ENCODE results near the gene LAMTOR2. TPM values are rescaled to one million over a fixed set of nuclear protein-coding genes. Genes with fewer than 3 reads are reported as not detected.

Gene LAMTOR2
- total RNA-seq, 2 experiments from 2014 or later: 26.1 to 50.3 TPM

DNA sequence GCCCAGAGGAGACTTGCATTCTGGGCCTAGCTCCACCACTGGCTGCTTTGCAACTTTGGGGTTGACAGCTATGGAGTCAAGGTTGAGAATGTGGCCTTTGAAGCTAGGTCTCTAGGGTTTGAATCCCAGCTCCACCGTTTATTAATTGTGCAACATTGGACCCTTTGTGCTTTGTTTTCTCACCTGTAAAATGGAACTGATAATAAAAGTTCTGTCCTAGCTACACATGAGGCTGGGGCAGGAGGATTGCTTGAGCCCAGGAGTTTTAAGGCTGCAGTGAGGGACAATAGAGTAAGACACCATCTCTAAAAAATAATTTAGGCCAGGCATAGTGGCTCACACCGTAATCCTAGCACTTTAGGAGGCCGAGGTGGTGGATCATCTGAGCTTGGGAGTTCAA, 44.7 kb downstream of the LAMTOR2 start:
- Mint-ChIP-seq H3K27ac (peak overlapping the region; percentile 14), H3K4me3 (no peak overlapping the region), H3K36me3 (ENCODE audit: low read depth) (peaks cover 2% of the 10 kb centered on the region), H3K4me1 (peaks cover 77% of the 10 kb centered on the region), H3K27me3 (peaks cover 5% of the 10 kb centered on the region), H3K9me3 (ENCODE audit: low read depth) (no peaks in the 10 kb centered on the region)
- ChIA-PET CTCF (interaction anchor here (0.6 to 29.4 kb wide), 3 partner anchors 8 to 190 kb away, joined by 4 to 929 read pairs (median 4); partner anchors contain the start of gene LMNA), POLR2A (interaction anchor here (0.8 to 7.0 kb wide), 3 partner anchors 10 to 114 kb away, joined by 3 to 103 read pairs (median 17); partner anchors contain the start of gene PMF1)
- ATAC-seq (no peak), DNase-seq (no peak)
- intact Hi-C loops (cut with DNase I, micrococcal nuclease): loop anchor here in 1 of 2 experiments (5.0 kb wide), 1 partner anchor 403 kb away; the partner anchor contains the start of gene MEF2D

- no peak for ATAC-seq
Measured at GRCh38 chr1:156100205-156100995, 45.8 kb downstream of the LAMTOR2 start.

DNA sequence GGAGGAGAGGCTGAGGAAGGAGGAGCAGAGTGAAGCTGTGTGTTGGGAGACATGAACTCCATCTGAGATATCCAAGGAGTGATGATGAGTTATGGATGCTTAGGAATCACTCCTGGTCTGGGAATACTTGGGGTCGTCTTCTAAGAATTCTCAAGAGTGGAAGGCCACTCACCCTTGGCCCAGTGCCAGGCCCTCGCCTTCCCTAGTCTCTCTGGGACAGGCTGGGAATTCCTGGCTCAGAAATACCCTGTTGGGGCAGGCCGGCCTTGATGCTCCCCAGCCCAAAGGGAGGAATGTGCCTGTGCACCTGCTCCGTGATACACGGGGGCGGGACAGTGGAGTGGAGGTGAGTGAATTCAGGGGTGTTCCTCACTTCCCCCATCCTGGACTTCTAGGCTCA, 47.3 kb downstream of the LAMTOR2 start:
- ATAC-seq (no peak), DNase-seq (no peak)
- CTCF ChIA-PET: interaction anchor here (0.7 to 29.4 kb wide), 2 partner anchors 23 to 119 kb away, joined by 3 to 929 read pairs; partner anchors contain the start of gene LMNA
- Mint-ChIP-seq H3K4me1 (peaks cover 82% of the 10 kb centered on the region), H3K9me3 (ENCODE audit: low read depth) (no peaks in the 10 kb centered on the region), H3K4me3 (no peak overlapping the region), H3K27ac (peak overlapping the region; percentile 38), H3K27me3 (peaks cover 5% of the 10 kb centered on the region), H3K36me3 (ENCODE audit: low read depth) (peaks cover 2% of the 10 kb centered on the region)
- POLR2A ChIA-PET: interaction anchor here (1.3 kb wide), 1 partner anchor 14 kb away, joined by 3 read pairs; no protein-coding TSS in a partner anchor
- intact Hi-C loops (cut with DNase I, micrococcal nuclease): no loop called here

More at GRCh38 chr1:156100205-156100995, 45.8 kb downstream of the LAMTOR2 start:
- intact Hi-C loops (cut with DNase I, micrococcal nuclease): no loop called here
- Mint-ChIP-seq H3K9me3 (ENCODE audit: low read depth) (no peaks in the 10 kb centered on the region), H3K27ac (peak overlapping the region; percentile 59), H3K4me3 (no peak overlapping the region), H3K27me3 (peaks cover 5% of the 10 kb centered on the region), H3K4me1 (peaks cover 83% of the 10 kb centered on the region), H3K36me3 (ENCODE audit: low read depth) (peaks cover 2% of the 10 kb centered on the region)
- POLR2A ChIA-PET: interaction anchor here (0.5 to 7.0 kb wide), 2 partner anchors 28 to 115 kb away, joined by 3 to 103 read pairs; no protein-coding TSS in a partner anchor
- DNase-seq: peak; percentile 47
- CTCF ChIA-PET: interaction anchor here (0.6 to 29.4 kb wide), 3 partner anchors 9 to 47 kb away, joined by 3 to 929 read pairs (median 4); partner anchors contain the start of gene LMNA

DNA sequence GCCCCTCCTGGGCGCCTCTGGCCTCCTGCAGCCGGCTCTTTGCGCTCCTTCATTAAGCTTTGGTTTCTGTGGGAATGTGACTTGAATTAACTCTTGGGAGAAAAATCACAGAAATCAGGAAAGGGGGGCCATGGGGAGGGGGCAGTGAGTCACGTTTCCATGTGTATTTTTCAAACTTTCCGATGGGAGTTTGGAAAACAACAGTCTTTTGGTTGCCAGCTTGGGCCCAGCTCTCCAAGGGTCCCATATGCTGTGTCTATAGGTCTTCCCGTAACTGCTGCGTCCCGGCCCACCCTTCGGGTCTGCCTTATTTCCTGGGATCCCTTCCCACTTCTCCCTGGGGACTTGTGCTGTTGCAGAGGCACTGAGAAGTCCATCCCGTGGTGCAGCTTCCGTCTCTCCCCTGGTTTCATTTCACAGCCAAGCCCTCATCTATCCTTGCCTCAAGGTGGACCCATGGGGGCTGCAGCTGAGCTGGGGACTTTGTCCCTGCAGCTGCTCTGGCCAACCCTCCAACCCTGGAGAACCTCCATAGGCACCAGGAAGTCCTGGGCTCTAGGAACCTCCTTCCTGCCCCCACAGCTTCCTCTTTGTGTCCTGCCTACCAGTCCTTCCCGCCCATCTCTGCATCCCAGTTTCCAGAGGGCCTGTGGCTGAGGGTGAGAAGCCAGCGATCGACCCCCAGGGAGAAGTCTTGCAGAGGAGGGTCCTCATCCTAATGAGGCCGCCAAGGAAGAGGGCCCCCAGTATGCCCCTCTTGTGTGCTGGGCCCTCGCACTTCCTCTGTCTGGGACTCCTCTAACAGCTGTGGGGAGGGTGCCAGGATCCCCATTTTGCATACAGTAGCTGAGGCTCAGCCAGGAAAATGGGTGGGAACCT, 48.3 kb downstream of the LAMTOR2 start:
- DNase-seq (no peak), ATAC-seq (no peak)
- Mint-ChIP-seq H3K36me3 (ENCODE audit: low read depth) (peaks cover 2% of the 10 kb centered on the region), H3K4me3 (no peak overlapping the region), H3K27me3 (peaks cover 5% of the 10 kb centered on the region), H3K27ac (peak overlapping the region; percentile 23), H3K4me1 (peaks cover 80% of the 10 kb centered on the region), H3K9me3 (ENCODE audit: low read depth) (no peaks in the 10 kb centered on the region)
- ChIA-PET CTCF (interaction anchor here (0.7 to 29.4 kb wide), 2 partner anchors 22 to 118 kb away, joined by 3 to 929 read pairs; partner anchors contain the start of gene LMNA), POLR2A (interaction anchor here (1.1 to 2.3 kb wide), 3 partner anchors 13 to 110 kb away, joined by 3 to 10 read pairs (median 4); partner anchors contain the start of gene PMF1)
- intact Hi-C loops (cut with DNase I, micrococcal nuclease): no loop called here

DNA sequence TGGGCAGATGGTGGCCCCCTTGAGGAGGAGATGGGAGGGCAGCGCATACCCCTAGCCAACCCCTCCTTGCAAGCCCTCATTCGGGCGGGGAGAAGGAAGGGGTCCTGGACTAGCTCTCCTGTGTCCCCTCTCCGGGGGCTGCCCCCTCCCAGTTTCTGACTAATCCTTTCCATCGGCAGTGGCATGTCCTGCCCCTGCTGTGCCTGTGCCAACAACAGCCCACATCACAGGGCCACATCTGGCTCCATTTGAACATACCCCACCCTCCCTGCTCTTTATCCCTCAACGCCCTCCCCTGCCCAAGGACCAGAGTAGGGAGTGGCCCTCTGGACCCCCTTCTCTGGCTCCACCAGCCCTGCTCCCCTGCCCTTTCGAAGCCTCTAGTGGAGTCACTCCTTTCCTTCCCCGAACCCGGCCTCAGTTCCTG, 49.0 kb downstream of the LAMTOR2 start:
- intact Hi-C loops (cut with DNase I, micrococcal nuclease): no loop called here
- DNase-seq (peak; percentile 80), ATAC-seq (peak; percentile 13)
- CTCF ChIA-PET: interaction anchor here (0.6 to 29.4 kb wide), 2 partner anchors 22 to 111 kb away, joined by 3 to 929 read pairs; partner anchors contain the start of gene LMNA
- peaks cover 78% of the 10 kb centered on the region for H3K4me1 Mint-ChIP-seq
- H3K4me3 Mint-ChIP-seq: no peak overlapping the region
- H3K27ac Mint-ChIP-seq: peak overlapping the region; percentile 58
- H3K36me3 Mint-ChIP-seq (ENCODE audit: low read depth): no peaks in the 10 kb centered on the region
- peaks cover 5% of the 10 kb centered on the region for H3K27me3 Mint-ChIP-seq
- POLR2A ChIA-PET: interaction anchor here (1.1 to 2.3 kb wide), 4 partner anchors 11 to 109 kb away, joined by 4 to 10 read pairs (median 6); partner anchors contain the start of genes LMNA and PMF1
- H3K9me3 Mint-ChIP-seq (ENCODE audit: low read depth): no peaks in the 10 kb centered on the region

DNA sequence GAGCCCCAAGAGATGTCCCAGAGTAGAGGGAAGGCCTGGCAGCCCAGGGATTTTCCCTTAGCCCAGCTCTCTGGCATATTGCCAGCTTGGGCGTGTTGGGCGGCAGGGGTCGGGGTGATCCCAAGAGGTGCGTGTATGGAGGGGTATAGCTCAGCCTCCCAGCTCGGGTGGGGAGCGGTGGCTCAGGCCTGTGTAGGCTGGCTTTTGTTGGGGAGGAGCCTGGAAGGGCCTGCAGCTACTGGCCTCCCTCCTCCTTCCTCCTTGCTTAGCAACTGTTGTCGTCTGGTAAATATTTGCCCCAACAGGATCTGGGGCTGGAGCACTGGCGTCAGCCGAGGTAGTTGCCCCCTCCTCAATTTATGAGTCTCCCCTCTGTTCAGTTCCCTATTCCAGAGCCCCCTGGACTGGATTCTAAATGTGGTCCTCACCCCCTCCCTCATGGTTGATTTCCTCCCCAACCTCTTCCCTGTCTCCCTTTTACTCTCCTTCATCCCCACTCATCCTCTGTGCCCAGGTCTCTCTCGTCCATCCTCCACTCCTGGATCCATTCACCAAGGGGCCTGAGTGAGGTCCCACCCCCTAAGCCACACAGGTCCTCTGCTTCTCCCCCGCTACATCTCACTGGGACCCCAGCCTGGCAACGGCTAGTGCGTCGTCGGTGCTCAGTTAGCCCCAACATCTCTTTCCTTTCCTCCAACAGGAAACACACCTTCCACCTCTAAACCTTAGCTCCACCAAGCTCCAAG, 49.7 kb downstream of the LAMTOR2 start:
- H3K27me3 Mint-ChIP-seq: peaks cover 5% of the 10 kb centered on the region
- intact Hi-C loops (cut with DNase I, micrococcal nuclease): no loop called here
- no peak overlapping the region for H3K4me3 Mint-ChIP-seq
- H3K4me1 Mint-ChIP-seq: peaks cover 74% of the 10 kb centered on the region
- no peaks in the 10 kb centered on the region for H3K9me3 Mint-ChIP-seq (ENCODE audit: low read depth)
- ATAC-seq (peak; percentile 30), DNase-seq (peak; percentile 64)
- POLR2A ChIA-PET: interaction anchor here (0.6 to 3.8 kb wide), 6 partner anchors 7 to 252 kb away, joined by 3 to 67 read pairs (median 6); partner anchors contain the start of gene LMNA
- peak overlapping the region; percentile 58 for H3K27ac Mint-ChIP-seq
- H3K36me3 Mint-ChIP-seq (ENCODE audit: low read depth): no peaks in the 10 kb centered on the region
- CTCF ChIA-PET: interaction anchor here (0.5 to 29.4 kb wide), 5 partner anchors 8 to 110 kb away, joined by 3 to 929 read pairs (median 3); partner anchors contain the start of gene LMNA

DNA sequence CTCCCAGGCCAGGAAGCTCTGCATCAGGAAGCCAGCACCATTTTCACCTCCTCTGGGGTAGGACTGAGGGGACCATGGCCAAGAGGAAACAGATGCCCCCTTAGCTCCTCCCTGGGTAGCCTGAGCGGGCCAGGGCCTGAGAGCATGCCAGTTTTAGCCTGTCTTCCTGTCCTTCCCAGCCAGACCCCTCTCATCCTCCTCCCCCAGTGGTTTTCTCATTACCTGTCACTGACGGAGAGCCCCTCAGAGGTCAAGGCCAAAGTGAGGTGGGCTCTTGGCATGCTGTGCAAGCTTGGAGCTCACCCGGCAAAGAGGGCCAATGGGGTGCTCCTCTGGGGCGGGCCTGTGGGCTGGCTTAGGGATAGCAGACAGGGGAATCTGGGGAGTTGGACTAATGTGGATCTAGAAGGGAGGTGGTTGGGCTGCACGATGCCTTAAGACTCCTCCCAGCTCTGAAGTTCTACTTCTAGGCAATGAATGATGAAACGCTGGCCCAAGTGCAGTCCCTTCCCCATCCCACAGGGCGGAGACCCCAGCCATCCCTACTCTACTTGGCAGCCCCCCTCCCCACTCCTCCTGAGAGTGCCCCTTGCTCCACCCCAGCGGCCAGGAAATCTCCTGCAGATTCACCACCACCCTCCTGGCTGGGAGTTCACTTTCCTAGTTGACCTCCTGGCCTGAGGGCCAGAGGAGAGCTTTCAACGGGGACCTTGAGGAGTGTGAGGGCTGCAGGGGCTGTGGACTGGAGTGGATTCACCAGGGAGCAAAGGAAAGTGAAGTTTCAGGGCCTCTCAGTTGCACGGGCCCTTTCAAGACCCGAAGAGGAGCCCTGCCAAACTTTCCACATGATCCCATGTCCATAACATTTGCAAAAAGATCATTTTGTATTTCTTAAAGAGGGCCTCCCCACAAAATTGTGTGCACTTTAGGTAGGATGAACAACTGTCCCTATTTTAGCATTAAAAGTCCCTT, 50.6 kb downstream of the LAMTOR2 start:
- Mint-ChIP-seq H3K27ac (peak overlapping the region; percentile 58), H3K36me3 (ENCODE audit: low read depth) (no peaks in the 10 kb centered on the region), H3K4me1 (peaks cover 71% of the 10 kb centered on the region), H3K9me3 (ENCODE audit: low read depth) (no peaks in the 10 kb centered on the region), H3K4me3 (peak overlapping the region; percentile 71), H3K27me3 (peaks cover 5% of the 10 kb centered on the region)
- CTCF ChIA-PET: interaction anchor here (0.5 to 29.4 kb wide), 5 partner anchors 8 to 40 kb away, joined by 3 to 929 read pairs (median 10); partner anchors contain the start of gene LMNA
- intact Hi-C loops (cut with DNase I, micrococcal nuclease): no loop called here
- POLR2A ChIA-PET: interaction anchor here (0.6 to 3.8 kb wide), 6 partner anchors 8 to 251 kb away, joined by 3 to 67 read pairs (median 5); partner anchors contain the start of gene LMNA
- no peak for DNase-seq
- ATAC-seq: no peak

DNA sequence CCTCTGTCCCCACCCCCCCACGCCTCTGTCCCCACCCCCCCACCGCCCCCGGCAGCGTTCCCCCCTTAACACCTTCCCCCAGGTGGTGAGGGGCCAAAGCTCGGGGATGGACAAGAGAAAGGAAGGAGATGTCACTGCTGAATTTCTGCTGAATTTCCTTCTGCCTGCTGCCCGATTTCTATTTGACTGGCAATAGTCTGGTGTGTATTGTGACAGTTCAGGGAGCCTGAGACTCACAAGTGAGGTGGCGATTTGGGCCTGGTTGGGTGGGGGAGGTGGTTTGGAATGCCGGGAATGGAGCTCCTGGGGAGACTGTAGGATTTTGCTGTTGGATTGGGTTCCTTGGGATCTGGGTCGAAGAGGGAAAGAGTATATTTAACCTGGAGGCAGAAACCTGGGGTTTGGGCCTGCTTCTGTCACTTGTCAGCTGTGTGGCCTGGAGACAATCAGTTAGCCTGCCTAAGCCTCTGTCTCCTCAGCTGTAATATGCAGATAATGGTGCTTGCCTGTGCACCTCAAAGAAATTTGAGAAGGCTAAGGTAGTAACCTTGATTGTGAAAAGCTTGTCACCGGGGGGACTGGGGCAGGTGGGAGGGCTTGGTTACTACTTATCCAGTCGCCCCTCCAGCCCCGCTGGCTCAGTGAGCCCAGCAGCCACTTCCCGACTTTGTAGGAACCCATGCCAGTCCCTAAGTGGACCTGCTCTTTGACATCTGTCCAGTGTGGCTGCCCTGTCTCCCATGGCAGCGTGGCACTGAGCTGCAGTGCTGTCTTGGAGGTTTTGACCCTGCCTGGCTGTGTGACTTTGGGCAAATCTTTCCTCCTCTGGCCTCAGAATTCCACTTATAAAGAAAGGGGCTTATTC, 52.3 kb downstream of the LAMTOR2 start:
- no peak for DNase-seq
- POLR2A ChIA-PET: interaction anchor here (0.6 to 3.8 kb wide), 11 partner anchors 8 to 1125 kb away, joined by 3 to 67 read pairs (median 4); partner anchors contain the start of genes LMNA and PMF1
- H3K9me3 Mint-ChIP-seq (ENCODE audit: low read depth): no peaks in the 10 kb centered on the region
- peaks cover 59% of the 10 kb centered on the region for H3K4me1 Mint-ChIP-seq
- no peaks in the 10 kb centered on the region for H3K36me3 Mint-ChIP-seq (ENCODE audit: low read depth)
- intact Hi-C loops (cut with DNase I, micrococcal nuclease): loop anchor here (1.0 kb wide), 5 partner anchors 7 to 116 kb away; partner anchors contain the start of gene LMNA (in 2 of the 2)
- CTCF ChIA-PET: interaction anchor here (0.7 to 29.4 kb wide), 9 partner anchors 10 to 565 kb away, joined by 3 to 929 read pairs (median 4); partner anchors contain the start of genes LMNA and MEX3A
- H3K4me3 Mint-ChIP-seq: peak overlapping the region; percentile 71
- peak overlapping the region; percentile 95 for H3K27ac Mint-ChIP-seq
- ATAC-seq: peak; percentile 31
- no peaks in the 10 kb centered on the region for H3K27me3 Mint-ChIP-seq

Data from activated CD4-positive, alpha-beta T cell treated with anti-CD3 and anti-CD28 coated beads for 36 hours (primary cell).